NT2/D1 (cell line): ENCODE results near the gene AKIRIN1.
"Not testable (repeated sequence)": the region's sequence is repeated elsewhere in the genome, so short reads cannot be mapped to it uniquely, and the experiment has no call there.

Experiments
- DNase-seq: peaks from one replicate; pipeline ENCODE4 v3.0.0-alpha.2; 2011; ENCODE audit warnings: low read depth, low spot score
- H3K27me3 ChIP-seq: 2 replicates; pipeline ENCODE4 v1.6.0; 2011; ENCODE audit warnings: mild to moderate bottlenecking; ENCODE audit not compliant: insufficient read length, insufficient read depth
- H3K36me3 ChIP-seq: 2 replicates; pipeline ENCODE4 v1.6.1; 2011; ENCODE audit warnings: mild to moderate bottlenecking, low read length, mixed read lengths; ENCODE audit not compliant: insufficient read depth, insufficient read length
- H3K4me1 ChIP-seq: 2 replicates; pipeline ENCODE4 v1.5.1; 2011; ENCODE audit not compliant: insufficient read depth, insufficient read length
- H3K4me3 ChIP-seq: 2 replicates; pipeline ENCODE4 v1.5.1; 2011; ENCODE audit warnings: low read depth; ENCODE audit not compliant: insufficient read length
- H3K9ac ChIP-seq: 2 replicates; pipeline ENCODE4 v1.6.0; 2011; ENCODE audit warnings: low read depth; ENCODE audit not compliant: insufficient read length
- H3K9me3 ChIP-seq: 2 replicates; pipeline ENCODE4 v1.5.1; 2011; ENCODE audit warnings: mild to moderate bottlenecking, low read length; ENCODE audit not compliant: insufficient read depth
- SUZ12 ChIP-seq: IDR thresholded peaks from 2 replicates; pipeline ENCODE4 v1.6.1; 2011; ENCODE audit not compliant: insufficient read length, insufficient read depth; ENCODE audit errors: extremely low read depth
- YY1 ChIP-seq: IDR thresholded peaks from 2 replicates; pipeline ENCODE4 v1.6.1; 2011; ENCODE audit not compliant: insufficient read length, insufficient read depth
- ZNF274 ChIP-seq: IDR thresholded peaks from 2 replicates; pipeline ENCODE4 v1.6.1; 2011; ENCODE audit warnings: mild to moderate bottlenecking, low read depth, low read length

The AKIRIN1 gene

DNA sequence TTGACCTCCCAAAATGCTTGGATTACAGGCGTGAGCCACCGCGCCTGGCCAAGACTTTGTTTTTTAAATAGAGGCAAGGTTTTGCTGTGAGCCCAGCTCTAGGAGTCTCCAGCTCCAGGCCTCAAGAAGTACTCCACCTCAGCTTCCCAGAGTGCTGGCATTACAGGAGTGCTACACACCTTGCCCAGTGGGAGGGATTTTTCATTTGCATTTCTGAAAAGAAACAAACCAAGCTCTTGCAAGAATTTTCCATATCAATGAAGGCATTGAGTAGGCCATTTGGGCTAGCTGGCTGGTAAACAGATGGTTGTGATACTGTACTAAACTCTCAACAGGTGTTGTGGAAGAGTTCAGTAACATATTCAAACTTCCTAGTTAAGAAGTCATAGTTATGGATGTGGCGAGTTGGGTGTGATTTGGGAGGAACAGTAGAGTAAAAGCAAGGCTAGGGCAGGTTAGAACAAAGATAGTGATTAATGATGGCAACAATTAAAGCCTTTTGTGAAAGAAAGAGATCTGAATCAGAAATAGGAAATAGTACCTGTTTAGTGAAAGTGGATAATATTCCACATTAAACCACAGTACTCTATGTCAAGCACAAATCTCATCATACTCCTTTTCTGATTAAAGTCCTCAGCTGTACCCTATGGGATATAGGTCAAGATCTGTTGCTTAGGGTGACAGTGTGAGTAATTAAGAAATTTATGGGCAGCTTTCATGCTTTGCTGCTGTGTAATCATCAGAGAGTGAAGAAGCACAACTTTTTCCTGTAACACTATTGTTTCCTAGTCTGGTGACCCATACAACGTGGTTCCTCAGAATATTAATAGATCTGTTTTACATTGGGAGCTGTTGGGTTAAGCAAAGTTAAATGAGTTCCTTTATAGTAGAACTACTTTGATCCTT lies 10.7 kb downstream of the AKIRIN1 start:
- Histone ChIP-seq H3K4me3 (no peak overlapping the region), H3K9me3 (no peaks in the 10 kb centered on the region), H3K36me3 (peaks cover 97% of the 10 kb centered on the region), H3K27me3 (no peaks in the 10 kb centered on the region), H3K4me1 (peaks cover 3% of the 10 kb centered on the region), H3K9ac (no peak overlapping the region)
- DNase-seq, result peak; percentile 79
- no peak for TF ChIP-seq YY1

GRCh38 chr1:39003281-39003680 lies 12.2 kb downstream of the AKIRIN1 start:
- H3K27me3 ChIP-seq, result no peaks in the 10 kb centered on the region
- TF ChIP-seq SUZ12 (no peak), YY1 (no peak), ZNF274 (no peak)
- H3K36me3 ChIP-seq, result peaks cover 97% of the 10 kb centered on the region
- peaks cover 3% of the 10 kb centered on the region for H3K4me1 ChIP-seq
- H3K4me3 ChIP-seq, result no peak overlapping the region
- DNase-seq, result no peak
- no peaks in the 10 kb centered on the region for H3K9me3 ChIP-seq
- H3K9ac ChIP-seq, result no peak overlapping the region

GRCh38 chr1:39003794-39004193 lies 12.7 kb downstream of the AKIRIN1 start:
- Histone ChIP-seq H3K27me3 (no peaks in the 10 kb centered on the region), H3K9me3 (no peaks in the 10 kb centered on the region), H3K36me3 (peaks cover 97% of the 10 kb centered on the region), H3K4me3 (no peak overlapping the region), H3K4me1 (peaks cover 3% of the 10 kb centered on the region), H3K9ac (no peak overlapping the region)
- no peak for DNase-seq
- TF ChIP-seq YY1 (no peak), ZNF274 (no peak), SUZ12 (no peak)

GRCh38 chr1:39006287-39006686 lies 15.2 kb downstream of the AKIRIN1 start:
- Histone ChIP-seq H3K9me3 (no peaks in the 10 kb centered on the region), H3K9ac (no peak overlapping the region), H3K4me1 (peaks cover 3% of the 10 kb centered on the region), H3K27me3 (no peaks in the 10 kb centered on the region), H3K4me3 (no peak overlapping the region), H3K36me3 (peaks cover 93% of the 10 kb centered on the region)
- DNase-seq, result no peak
- TF ChIP-seq YY1 (no peak), ZNF274 (no peak), SUZ12 (no peak)

DNA sequence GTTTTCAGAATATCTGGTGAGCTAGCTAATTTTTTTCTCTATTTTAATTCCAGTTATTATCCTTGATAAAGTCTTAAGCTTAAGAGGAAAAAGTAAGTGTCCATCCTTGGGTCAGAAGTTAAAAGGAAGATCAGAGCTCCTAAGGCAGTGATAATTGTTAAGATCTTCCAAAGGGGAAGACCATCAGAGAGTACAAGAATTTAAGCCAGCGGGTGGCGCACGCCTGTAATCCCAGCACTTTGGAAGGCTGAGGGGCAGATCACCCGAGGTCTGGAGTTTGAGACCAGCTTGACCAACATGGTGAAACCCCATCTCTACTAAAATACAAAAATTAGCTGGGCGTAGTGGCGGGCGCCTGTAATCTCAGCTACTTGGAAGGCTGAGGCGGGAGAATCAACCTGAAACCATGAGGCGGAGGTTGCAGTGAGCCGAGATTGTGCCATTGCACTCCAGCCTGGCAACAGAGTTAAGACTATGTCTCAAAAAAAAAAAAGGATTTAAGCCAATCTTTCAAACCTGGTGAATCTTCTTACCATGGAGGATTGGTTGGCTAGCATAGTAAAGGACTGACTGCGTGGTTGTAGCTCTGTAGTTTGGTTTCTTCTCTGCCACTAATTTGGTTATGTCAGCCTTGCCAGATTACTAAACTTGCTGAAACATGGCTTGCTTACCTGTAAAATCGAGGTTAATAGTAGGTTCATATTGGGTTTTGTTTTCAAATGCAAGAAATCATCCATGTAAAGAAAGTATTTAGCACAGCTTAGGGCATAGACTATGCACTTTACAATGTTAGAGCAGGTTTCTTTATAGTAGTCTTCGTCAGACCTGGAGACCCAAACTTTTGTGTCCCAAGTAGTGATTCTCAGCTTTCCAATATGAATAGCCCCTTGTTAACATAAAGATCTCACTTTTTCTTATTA lies 15.9 kb downstream of the AKIRIN1 start:
- TF ChIP-seq YY1, result no peak
- no peak for TF ChIP-seq SUZ12
- no peak for TF ChIP-seq ZNF274
- no peak for DNase-seq
- no peak overlapping the region for H3K9ac ChIP-seq
- peaks cover under 1% of the 10 kb centered on the region for H3K4me1 ChIP-seq
- H3K36me3 ChIP-seq, result peaks cover 91% of the 10 kb centered on the region
- no peaks in the 10 kb centered on the region for H3K9me3 ChIP-seq
- no peak overlapping the region for H3K4me3 ChIP-seq
- H3K27me3 ChIP-seq, result no peaks in the 10 kb centered on the region

DNA sequence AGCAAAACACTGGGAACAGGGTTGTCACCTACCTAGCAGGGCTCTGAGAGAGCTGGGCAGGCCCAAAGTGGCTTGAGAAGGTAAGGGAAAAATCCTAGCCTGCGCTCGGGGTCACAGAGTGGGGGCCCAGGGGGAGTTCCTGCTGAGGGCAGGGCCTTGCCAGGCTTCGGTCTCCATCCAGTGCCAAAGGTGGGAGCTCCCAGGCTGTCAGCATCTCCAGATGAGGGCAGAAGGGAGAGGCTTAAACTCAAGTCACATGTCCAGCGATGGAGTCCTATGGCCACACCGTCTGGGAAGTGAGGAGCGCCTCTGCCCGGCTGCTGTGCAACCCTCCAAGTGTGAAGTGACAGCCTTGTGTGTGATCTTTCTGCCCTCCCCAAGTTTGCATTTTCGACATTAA lies 23.9 kb downstream of the AKIRIN1 start:
- not testable (repeated sequence) for DNase-seq, H3K4me1 ChIP-seq, H3K4me3 ChIP-seq, H3K9ac ChIP-seq, H3K27me3 ChIP-seq, H3K9me3 ChIP-seq
- H3K36me3 ChIP-seq, result peaks cover 22% of the 10 kb centered on the region

DNA sequence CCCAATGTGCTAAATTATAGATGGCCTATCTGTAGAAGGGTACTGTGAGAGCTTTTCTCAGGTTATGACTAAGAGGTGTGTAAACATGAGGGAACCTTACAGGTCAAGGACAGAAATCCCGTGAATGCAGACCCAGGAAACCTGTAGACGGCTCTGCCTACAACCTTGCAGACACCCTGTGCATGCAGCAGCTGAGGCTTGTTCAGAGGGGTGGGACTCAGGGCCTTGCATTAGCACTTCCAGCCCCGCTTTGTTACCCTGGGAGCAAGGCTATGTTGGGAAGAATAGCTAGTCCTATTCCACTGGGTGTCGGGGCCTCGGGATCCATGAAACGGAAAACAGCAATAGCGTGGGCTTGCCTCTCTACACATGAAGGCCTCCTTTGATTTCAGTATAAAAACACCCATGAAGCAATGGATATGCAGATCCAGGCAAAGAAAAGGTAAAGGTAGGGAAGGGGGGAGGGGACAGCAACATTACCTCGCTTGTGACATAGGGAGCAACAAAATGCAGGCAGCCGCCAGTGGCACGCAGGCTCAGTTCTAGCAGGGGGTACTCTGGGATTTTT lies 25.6 kb downstream of the AKIRIN1 start:
- H3K9ac ChIP-seq, result no peak overlapping the region
- H3K4me3 ChIP-seq, result no peak overlapping the region
- H3K9me3 ChIP-seq, result no peaks in the 10 kb centered on the region
- DNase-seq, result no peak
- TF ChIP-seq YY1 (no peak), ZNF274 (no peak), SUZ12 (no peak)
- peaks cover 10% of the 10 kb centered on the region for H3K36me3 ChIP-seq
- no peaks in the 10 kb centered on the region for H3K27me3 ChIP-seq
- H3K4me1 ChIP-seq, result no peaks in the 10 kb centered on the region
